Vagina (tissue), 2 donors: ENCODE measurements around the gene TMEM184B. TPM values are rescaled to one million over a fixed set of nuclear protein-coding genes. Genes with fewer than 3 reads are reported as not detected.

Experiments
- DNase-seq, 2 donors: peaks; one replicate each; pipeline ENCODE4 v3.0.0-alpha.2; 2017; ENCODE audit errors: extremely low spot score in 2 of 2
- H3K27ac ChIP-seq: fragments of 200-600 bp; sonication (generic); one replicate; pipeline ENCODE4 v1.5.1; 2019
- H3K27me3 ChIP-seq: fragments of 200-600 bp; sonication (generic); one replicate; pipeline ENCODE4 v1.5.1; 2019
- H3K36me3 ChIP-seq, 2 donors: fragments of 200-600 bp; sonication (generic); one replicate each; pipeline ENCODE4 v1.5.1; 2017 to 2019
- H3K4me1 ChIP-seq: fragments of 200-600 bp; sonication (generic); one replicate; pipeline ENCODE4 v1.5.1; 2019
- H3K4me3 ChIP-seq, 2 donors: fragments of 200-600 bp; sonication (generic); 1 replicate in 1 of 2; 2 replicates in 1 of 2; pipeline ENCODE4 v1.5.1; 2016 to 2019
- H3K9me3 ChIP-seq: fragments of 200-600 bp; sonication (generic); one replicate; pipeline ENCODE4 v1.5.1; 2019
- CTCF ChIP-seq, 3 experiments: fragments of 450-650 bp in 2 of 3; fragments of 200-600 bp in 1 of 3; sonication (generic) in 1 of 3; IDR thresholded peaks; one replicate each; pipeline ENCODE4 v1.5.1; 2017 to 2019; ENCODE audit warnings: antibody characterized with exemption in 3 of 3, mild to moderate bottlenecking in 2 of 3, moderate library complexity in 2 of 3
- POLR2A ChIP-seq, 2 donors: fragments of 450-650 bp; IDR thresholded peaks; one replicate each; pipeline ENCODE4 v1.6.1; 2017; ENCODE audit warnings: antibody characterized with exemption in 2 of 2, mild to moderate bottlenecking in 2 of 2, moderate library complexity in 2 of 2
- POLR2AphosphoS5 ChIP-seq, 2 donors: sonication (generic); formaldehyde crosslinking; IDR thresholded peaks; one replicate each; pipeline ENCODE4 v1.9.0; 2017; ENCODE audit warnings: antibody characterized with exemption in 2 of 2, mild to moderate bottlenecking in 2 of 2, low read depth in 1 of 2; ENCODE audit not compliant: insufficient read depth in 1 of 2
- intact Hi-C: fragments of 100-400 bp; cut with DNase I; formaldehyde crosslinking; loops from one replicate; pipeline ENCODE4 v1.15.1; 2023
- total RNA-seq: library from RNA; depleted of rRNA; stranded (reverse); fragments of >200 nt; gene quantifications from one replicate; pipeline ENCODE4 v1.2.3, GENCODE V29; 2016

The TMEM184B gene
- total RNA-seq, 1 donor from 2014 or later: 50.8 TPM

GRCh38 chr22:38247713-38248112 is 25.1 kb downstream of the TMEM184B start:
- peaks cover 50% of the 10 kb centered on the region for H3K4me1 ChIP-seq
- H3K4me3 ChIP-seq: no peak overlapping the region
- DNase-seq: no peak
- H3K27me3 ChIP-seq: no peaks in the 10 kb centered on the region
- no peak for TF ChIP-seq CTCF (IDR thresholded peaks at IDR 0.05)
- TF ChIP-seq POLR2AphosphoS5 (IDR thresholded peaks at IDR 0.05; ENCODE audit: insufficient read depth in 1 of 2, low read depth in 1 of 2): no peak
- TF ChIP-seq POLR2A (IDR thresholded peaks at IDR 0.05): no peak
- intact Hi-C loops: no loop called here
- no peaks in the 10 kb centered on the region for H3K9me3 ChIP-seq
- peaks cover 0 to 26% of the 10 kb centered on the region in 2 donors for H3K36me3 ChIP-seq
- H3K27ac ChIP-seq: peak overlapping the region; percentile 78

GRCh38 chr22:38246692-38247091 is 26.1 kb downstream of the TMEM184B start:
- Histone ChIP-seq H3K36me3 (peaks cover 0 to 26% of the 10 kb centered on the region in 2 donors), H3K27ac (peak overlapping the region; percentile 78), H3K4me1 (peaks cover 52% of the 10 kb centered on the region), H3K4me3 (no peak overlapping the region), H3K9me3 (no peaks in the 10 kb centered on the region), H3K27me3 (no peaks in the 10 kb centered on the region)
- intact Hi-C loops: no loop called here
- no peak for DNase-seq
- peak in 1 of 2 donors; percentile 22 for TF ChIP-seq POLR2AphosphoS5 (IDR thresholded peaks at IDR 0.05; ENCODE audit: insufficient read depth in 1 of 2, low read depth in 1 of 2)
- TF ChIP-seq CTCF (IDR thresholded peaks at IDR 0.05): no peak
- no peak for TF ChIP-seq POLR2A (IDR thresholded peaks at IDR 0.05)

GRCh38 chr22:38246046-38246658 is 26.7 kb downstream of the TMEM184B start:
- peaks cover 0 to 26% of the 10 kb centered on the region in 2 donors for H3K36me3 ChIP-seq
- H3K4me3 ChIP-seq: no peak overlapping the region
- no peak for DNase-seq
- no peaks in the 10 kb centered on the region for H3K9me3 ChIP-seq
- H3K27me3 ChIP-seq: no peaks in the 10 kb centered on the region
- intact Hi-C loops: no loop called here
- no peak for TF ChIP-seq POLR2A (IDR thresholded peaks at IDR 0.05)
- TF ChIP-seq POLR2AphosphoS5 (IDR thresholded peaks at IDR 0.05; ENCODE audit: insufficient read depth in 1 of 2, low read depth in 1 of 2): no peak
- no peak for TF ChIP-seq CTCF (IDR thresholded peaks at IDR 0.05)
- peaks cover 46% of the 10 kb centered on the region for H3K4me1 ChIP-seq
- H3K27ac ChIP-seq: peak overlapping the region; percentile 78

GRCh38 chr22:38244106-38244505 is 28.7 kb downstream of the TMEM184B start:
- Histone ChIP-seq H3K4me1 (peaks cover 50% of the 10 kb centered on the region), H3K4me3 (no peak overlapping the region), H3K9me3 (no peaks in the 10 kb centered on the region), H3K27ac (peak overlapping the region; percentile 75), H3K27me3 (no peaks in the 10 kb centered on the region), H3K36me3 (peaks cover 0 to 26% of the 10 kb centered on the region in 2 donors)
- TF ChIP-seq POLR2AphosphoS5 (IDR thresholded peaks at IDR 0.05; ENCODE audit: insufficient read depth in 1 of 2, low read depth in 1 of 2) (no peak), POLR2A (IDR thresholded peaks at IDR 0.05) (no peak), CTCF (IDR thresholded peaks at IDR 0.05) (no peak)
- DNase-seq: no peak
- intact Hi-C loops: no loop called here

- H3K9me3 ChIP-seq: no peaks in the 10 kb centered on the region
- intact Hi-C loops: no loop called here
Observed at GRCh38 chr22:38243007-38243765, 29.6 kb downstream of the TMEM184B start.

More at GRCh38 chr22:38243007-38243765, 29.6 kb downstream of the TMEM184B start:
- Histone ChIP-seq H3K27ac (peak overlapping the region; percentile 75), H3K4me1 (peaks cover 60% of the 10 kb centered on the region), H3K36me3 (peaks cover 0 to 26% of the 10 kb centered on the region in 2 donors), H3K4me3 (no peak overlapping the region), H3K27me3 (no peaks in the 10 kb centered on the region)
- TF ChIP-seq POLR2AphosphoS5 (IDR thresholded peaks at IDR 0.05; ENCODE audit: insufficient read depth in 1 of 2, low read depth in 1 of 2) (peak in 1 of 2 donors; percentile 36), CTCF (IDR thresholded peaks at IDR 0.05) (no peak)
- DNase-seq: no peak
